AG09309 (cell line): ENCODE results near the gene EXOC4.

Experiments used
- DNase-seq: peaks from one replicate; pipeline ENCODE4 v3.0.0-alpha.2; 2010; ENCODE audit warnings: low read depth
- H3K4me3 ChIP-seq: 2 replicates; pipeline ENCODE4 v1.5.1; 2011; ENCODE audit warnings: mild to moderate bottlenecking, low read depth, low read length, moderate library complexity; ENCODE audit not compliant: control insufficient read depth
- CTCF ChIP-seq: IDR thresholded peaks from 2 replicates; pipeline ENCODE4 v1.5.1; 2011; ENCODE audit warnings: mild to moderate bottlenecking, low read depth, low read length, inconsistent platforms; ENCODE audit not compliant: insufficient read depth, control insufficient read depth; ENCODE audit errors: missing control alignments

Gene EXOC4

GRCh38 chr7:133409421-133409820 lies 156.5 kb downstream of the EXOC4 start:
- TF ChIP-seq CTCF = no peak
- DNase-seq = no peak
- H3K4me3 ChIP-seq = no peak overlapping the region

DNA sequence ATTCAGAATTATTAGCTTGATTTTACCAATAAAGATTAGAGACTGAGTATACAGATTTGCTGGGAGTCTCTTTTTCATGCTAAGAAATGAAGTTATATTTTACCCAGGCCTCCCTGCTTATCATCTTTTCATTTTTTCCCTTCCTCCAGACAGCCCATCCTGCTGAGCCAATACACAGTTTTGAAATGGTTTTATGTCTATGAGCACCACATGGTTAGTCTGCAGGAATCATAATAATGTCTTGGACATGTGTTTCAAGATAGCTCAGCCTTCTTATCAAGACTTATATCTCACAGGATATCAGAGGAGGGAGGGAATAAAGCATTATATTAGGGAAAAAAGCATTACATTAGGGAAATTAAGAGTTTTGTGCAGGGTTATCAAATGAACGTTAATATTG lies 157.1 kb downstream of the EXOC4 start:
- no peak for DNase-seq
- no peak overlapping the region for H3K4me3 ChIP-seq
- TF ChIP-seq CTCF = no peak

- TF ChIP-seq CTCF = no peak
Measured at GRCh38 chr7:133411395-133411794, 158.5 kb downstream of the EXOC4 start.

GRCh38 chr7:133412942-133413341 lies 160.1 kb downstream of the EXOC4 start:
- no peak for DNase-seq
- H3K4me3 ChIP-seq = no peak overlapping the region
- TF ChIP-seq CTCF = no peak

More at GRCh38 chr7:133411395-133411794, 158.5 kb downstream of the EXOC4 start:
- no peak overlapping the region for H3K4me3 ChIP-seq
- no peak for DNase-seq

DNA sequence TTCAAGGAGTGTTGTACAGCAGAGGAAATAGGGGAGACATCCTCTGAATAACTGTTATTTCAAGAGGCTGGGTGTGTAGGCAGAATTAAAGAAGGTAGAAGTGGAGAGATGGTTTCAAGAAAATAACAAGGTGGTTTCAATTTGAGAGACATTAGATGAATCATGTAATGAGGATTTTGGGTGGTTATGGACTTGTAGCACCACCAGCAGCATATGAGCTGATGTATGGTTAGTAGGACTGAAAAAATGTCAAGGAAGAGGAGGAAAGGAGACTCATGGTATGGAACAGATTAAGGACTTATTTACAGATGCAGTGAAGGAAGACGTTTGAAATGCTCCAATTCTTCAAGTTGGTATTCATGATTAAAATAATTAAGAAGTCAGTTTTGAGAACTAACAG lies 166.2 kb downstream of the EXOC4 start:
- no peak for DNase-seq
- no peak overlapping the region for H3K4me3 ChIP-seq
- TF ChIP-seq CTCF = no peak

DNA sequence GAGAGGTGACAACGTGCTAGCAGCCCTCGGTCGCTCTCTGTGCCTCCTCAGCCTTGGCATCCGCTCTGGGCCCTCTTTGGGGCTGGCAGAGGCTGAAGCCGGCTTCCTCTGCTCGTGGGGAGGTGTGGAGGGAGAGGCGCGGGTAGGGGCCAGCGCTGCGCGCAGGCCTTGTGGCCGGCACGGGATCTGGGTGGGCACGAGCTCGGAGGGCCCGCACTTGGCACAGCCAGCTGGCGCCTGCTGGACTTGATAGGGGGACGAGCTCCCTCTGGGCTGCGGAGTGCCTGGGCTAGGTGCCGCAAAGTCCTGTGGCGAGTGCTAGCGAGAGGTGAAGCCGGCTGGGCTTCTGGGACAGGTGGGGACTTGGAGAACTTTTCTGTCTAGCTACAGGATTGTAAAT lies 170.7 kb downstream of the EXOC4 start:
- DNase-seq = no peak
- TF ChIP-seq CTCF = no peak
- H3K4me3 ChIP-seq = no peak overlapping the region

GRCh38 chr7:133428326-133428725 lies 175.4 kb downstream of the EXOC4 start:
- H3K4me3 ChIP-seq = no peak overlapping the region
- no peak for TF ChIP-seq CTCF
- no peak for DNase-seq
